ENCODE measurements around the gene OR10H5. TPM values are rescaled to one million over a fixed set of nuclear protein-coding genes. Genes with fewer than 3 reads are reported as not detected.

OR10H5 gene
- total RNA-seq (2016; rRNA removed; fragmentation: Illumina TruSeq; extraction: Trizol), result not detected in 2 replicates
- not detected in 2 replicates for total RNA-seq (2016; cell fraction: cytosol; rRNA removed; fragmentation: Illumina TruSeq; extraction: Trizol; ENCODE audit: low read depth)
- total RNA-seq (2016; cell fraction: insoluble cytoplasmic fraction; rRNA removed; fragmentation: Illumina TruSeq; extraction: Trizol), result not detected in 2 replicates
- total RNA-seq (2016; cell fraction: membrane; rRNA removed; fragmentation: Illumina TruSeq; extraction: Trizol), result not detected in 2 replicates
- not detected in 2 replicates for total RNA-seq (2016; cell fraction: nucleus; rRNA removed; fragmentation: Illumina TruSeq; extraction: Trizol)
- polyA plus RNA-seq (2011; rRNA removed), result not detected in 2 replicates
- polyA plus RNA-seq (2011; cell fraction: cytosol; rRNA removed), result not detected in 2 replicates
- not detected in 2 replicates for polyA plus RNA-seq (2011; cell fraction: nucleus; rRNA removed)
- not detected in 2 replicates for polyA plus RNA-seq (2012)
- polyA plus RNA-seq (2016; cell fraction: cytosol; fragmentation: Illumina TruSeq; extraction: Trizol; ENCODE audit: low read depth), result not detected in 2 replicates
- not detected in 2 replicates for polyA plus RNA-seq (2016; cell fraction: insoluble cytoplasmic fraction; fragmentation: Illumina TruSeq; extraction: Trizol; ENCODE audit: low read depth)
- not detected in 2 replicates for polyA plus RNA-seq (2016; cell fraction: membrane; fragmentation: Illumina TruSeq; extraction: Trizol; ENCODE audit: low read depth)
- not detected in 2 replicates for polyA plus RNA-seq (2016; cell fraction: nucleus; fragmentation: Illumina TruSeq; extraction: Trizol; ENCODE audit: insufficient read depth, low read depth)
- polyA minus RNA-seq (2011; rRNA and poly(A)+ RNA removed; ENCODE audit: low replicate concordance), result not detected in 2 replicates
- polyA minus RNA-seq (2011; cell fraction: cytosol; rRNA and poly(A)+ RNA removed), result not detected in 2 replicates
- not detected in 2 replicates for polyA minus RNA-seq (2011; cell fraction: nucleus; rRNA and poly(A)+ RNA removed)
- not detected for Bru-seq, nascent RNA
- BruChase-seq, experiment 1, labeled RNA remaining after a 6-hour chase, result not detected
- not detected for BruChase-seq, experiment 2, labeled RNA remaining after a 2-hour chase
- long read RNA-seq, experiment 1, result 0 reads
- long read RNA-seq, experiment 2, result 0 reads

- H3K79me2 ChIP-seq (ENCODE audit: insufficient read depth, low read length), result no peaks in the 10 kb centered on the region
- H4K20me1 ChIP-seq (ENCODE audit: insufficient read depth, low read length), result no peaks in the 10 kb centered on the region
- no peaks in the 10 kb centered on the region for H3K27me3 ChIP-seq (ENCODE audit: control insufficient read depth in 1 of 2, insufficient read depth in 2 of 2, low read length in 2 of 2)
- no peak within 1 kb of the TSS for H3K27ac ChIP-seq (ENCODE audit: extremely low read length, insufficient read depth, low read length)
- H3K4me1 ChIP-seq (ENCODE audit: insufficient read depth, low read length), result peaks cover 12% of the 10 kb centered on the region
- no peak within 1 kb of the TSS for H3K9ac ChIP-seq (ENCODE audit: insufficient read depth, low read depth, low read length)
- intact Hi-C loops (cut with micrococcal nuclease; ENCODE audit: unreplicated experiment) (no loop called here), in situ Hi-C loops (cut with HindIII; ENCODE audit: extremely low pct_ligation_motif_present, low pct_unique_long_range_greater_than_20kb) (no loop called here)
- WGBS (ENCODE audit: low lambda C conversion rate), result 18% methylated on average over 5 of the region's 6 CpGs
- no peaks in the 10 kb centered on the region for H3K9me3 ChIP-seq (ENCODE audit: low read length)
- no peak within 1 kb of the TSS for H2AFZ ChIP-seq (ENCODE audit: low read length)
- no peak within 1 kb of the TSS for H3K4me3 ChIP-seq (replicated peaks in 1 of 3; ENCODE audit: insufficient read depth in 1 of 3, low read depth in 2 of 3, low read length in 3 of 3)
- DNase-seq (ENCODE audit: low spot score) (no peak), ATAC-seq (no peak), FAIRE-seq (no peak)
- no TSS peak for BruUV-seq (replicated peaks)
- no peaks in the 10 kb centered on the region for H3K36me3 ChIP-seq (replicated peaks in 1 of 2; ENCODE audit: control insufficient read depth in 1 of 2, insufficient read depth in 2 of 2, low read length in 2 of 2)
- ChIA-PET POLR2A (no interaction called here), CTCF (ENCODE audit: low intra/inter-chr PET ratio, low total read pairs) (no interaction called here)
- H3K4me2 ChIP-seq (ENCODE audit: low read depth, low read length), result no peak within 1 kb of the TSS
- TF ChIP-seq NR2F6 (IDR thresholded peaks at IDR 0.05) (no peak), NR2F6 (CRISPR knock-in tag; IDR thresholded peaks at IDR 0.05) (no peak), TRAFD1 (CRISPR knock-in tag; IDR thresholded peaks at IDR 0.05; ENCODE audit: borderline replicate concordance) (no peak), JUN (CRISPR knock-in tag; IDR thresholded peaks at IDR 0.05) (no peak), FOXA1 (IDR thresholded peaks at IDR 0.05) (no peak), FOXA1 (CRISPR knock-in tag; IDR thresholded peaks at IDR 0.05) (no peak), ZNF772 (CRISPR knock-in tag; IDR thresholded peaks at IDR 0.05) (no peak), ZMYM4 (CRISPR knock-in tag; IDR thresholded peaks at IDR 0.05) (no peak)
- TF ChIP-seq, protein P1, sequence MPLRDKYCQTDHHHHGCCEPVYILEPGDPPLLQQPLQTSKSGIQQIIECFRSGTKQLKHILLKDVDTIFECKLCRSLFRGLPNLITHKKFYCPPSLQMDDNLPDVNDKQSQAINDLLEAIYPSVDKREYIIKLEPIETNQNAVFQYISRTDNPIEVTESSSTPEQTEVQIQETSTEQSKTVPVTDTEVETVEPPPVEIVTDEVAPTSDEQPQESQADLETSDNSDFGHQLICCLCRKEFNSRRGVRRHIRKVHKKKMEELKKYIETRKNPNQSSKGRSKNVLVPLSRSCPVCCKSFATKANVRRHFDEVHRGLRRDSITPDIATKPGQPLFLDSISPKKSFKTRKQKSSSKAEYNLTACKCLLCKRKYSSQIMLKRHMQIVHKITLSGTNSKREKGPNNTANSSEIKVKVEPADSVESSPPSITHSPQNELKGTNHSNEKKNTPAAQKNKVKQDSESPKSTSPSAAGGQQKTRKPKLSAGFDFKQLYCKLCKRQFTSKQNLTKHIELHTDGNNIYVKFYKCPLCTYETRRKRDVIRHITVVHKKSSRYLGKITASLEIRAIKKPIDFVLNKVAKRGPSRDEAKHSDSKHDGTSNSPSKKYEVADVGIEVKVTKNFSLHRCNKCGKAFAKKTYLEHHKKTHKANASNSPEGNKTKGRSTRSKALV (CRISPR knock-in tag; IDR thresholded peaks at IDR 0.05), result no peak
- TF ChIP-seq, protein P2, sequence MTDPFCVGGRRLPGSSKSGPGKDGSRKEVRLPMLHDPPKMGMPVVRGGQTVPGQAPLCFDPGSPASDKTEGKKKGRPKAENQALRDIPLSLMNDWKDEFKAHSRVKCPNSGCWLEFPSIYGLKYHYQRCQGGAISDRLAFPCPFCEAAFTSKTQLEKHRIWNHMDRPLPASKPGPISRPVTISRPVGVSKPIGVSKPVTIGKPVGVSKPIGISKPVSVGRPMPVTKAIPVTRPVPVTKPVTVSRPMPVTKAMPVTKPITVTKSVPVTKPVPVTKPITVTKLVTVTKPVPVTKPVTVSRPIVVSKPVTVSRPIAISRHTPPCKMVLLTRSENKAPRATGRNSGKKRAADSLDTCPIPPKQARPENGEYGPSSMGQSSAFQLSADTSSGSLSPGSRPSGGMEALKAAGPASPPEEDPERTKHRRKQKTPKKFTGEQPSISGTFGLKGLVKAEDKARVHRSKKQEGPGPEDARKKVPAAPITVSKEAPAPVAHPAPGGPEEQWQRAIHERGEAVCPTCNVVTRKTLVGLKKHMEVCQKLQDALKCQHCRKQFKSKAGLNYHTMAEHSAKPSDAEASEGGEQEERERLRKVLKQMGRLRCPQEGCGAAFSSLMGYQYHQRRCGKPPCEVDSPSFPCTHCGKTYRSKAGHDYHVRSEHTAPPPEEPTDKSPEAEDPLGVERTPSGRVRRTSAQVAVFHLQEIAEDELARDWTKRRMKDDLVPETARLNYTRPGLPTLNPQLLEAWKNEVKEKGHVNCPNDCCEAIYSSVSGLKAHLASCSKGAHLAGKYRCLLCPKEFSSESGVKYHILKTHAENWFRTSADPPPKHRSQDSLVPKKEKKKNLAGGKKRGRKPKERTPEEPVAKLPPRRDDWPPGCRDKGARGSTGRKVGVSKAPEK (CRISPR knock-in tag; IDR thresholded peaks at IDR 0.05; ENCODE audit: borderline replicate concordance), result no peak
These were observed at the start of gene OR10H5 for GRCh38 chr19:15787611-15788155. Gene OR10H5, plus strand, starts transcription at chr19:15787661. Its CDS starts 6,388 bp downstream, at chr19:15794049.
